ENCODE measurements around the gene USP6NL.

The USP6NL gene

DNA sequence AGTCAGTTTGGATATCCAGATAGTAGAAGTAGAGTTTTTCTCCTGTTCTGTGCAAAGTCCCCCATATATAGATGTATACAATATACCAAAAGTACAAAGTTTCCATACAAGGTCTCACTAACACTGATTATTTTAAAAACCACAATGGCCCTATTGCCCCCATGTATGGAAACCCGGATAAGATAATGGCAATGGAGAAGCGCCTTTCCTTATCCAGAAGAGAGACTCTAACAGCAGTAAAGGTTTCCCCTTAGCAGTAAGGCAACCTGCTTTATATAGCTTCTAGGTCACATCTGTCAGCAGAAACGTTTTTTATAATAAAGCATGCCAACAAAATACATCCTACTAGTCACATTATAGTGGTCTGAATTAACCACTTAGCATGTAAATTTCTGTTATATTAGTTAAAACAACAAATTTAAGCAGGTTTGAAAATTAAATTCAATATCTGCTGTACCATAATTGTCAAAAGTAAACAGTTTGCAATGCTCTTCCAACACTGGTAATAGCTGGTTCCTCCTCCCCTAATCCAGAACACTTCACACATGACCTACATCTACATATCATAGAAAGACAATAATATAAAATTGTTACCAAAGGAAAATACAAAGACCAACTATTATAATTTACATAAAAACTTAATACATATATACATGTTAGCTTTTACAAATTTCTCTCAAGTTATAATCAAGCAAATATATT is 22.4 kb downstream of the USP6NL start:
- DNase-seq, result no peak

GRCh38 chr10:11587722-11588259 is 23.7 kb downstream of the USP6NL start:
- no peak for DNase-seq

- DNase-seq, result no peak
Observed at GRCh38 chr10:11586170-11586569, 25.3 kb downstream of the USP6NL start.

DNA sequence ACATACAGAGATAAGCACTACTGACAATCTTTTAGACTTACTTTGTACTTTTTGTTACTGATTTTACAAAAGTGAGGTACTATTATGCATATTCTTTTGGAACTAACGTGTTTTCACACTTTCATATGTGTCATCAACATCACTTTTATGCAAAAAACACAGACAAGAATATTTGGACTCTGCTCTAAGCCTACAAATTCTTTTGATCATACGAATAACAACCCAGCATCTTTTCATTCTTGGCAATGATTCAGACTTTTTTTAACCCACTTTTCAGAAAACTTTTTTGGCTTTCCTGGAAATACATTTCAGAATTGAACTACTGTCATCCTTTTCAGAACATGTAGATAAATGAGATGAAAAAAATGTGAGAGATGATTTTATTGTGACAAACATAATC is 30.2 kb downstream of the USP6NL start:
- DNase-seq, result no peak

DNA sequence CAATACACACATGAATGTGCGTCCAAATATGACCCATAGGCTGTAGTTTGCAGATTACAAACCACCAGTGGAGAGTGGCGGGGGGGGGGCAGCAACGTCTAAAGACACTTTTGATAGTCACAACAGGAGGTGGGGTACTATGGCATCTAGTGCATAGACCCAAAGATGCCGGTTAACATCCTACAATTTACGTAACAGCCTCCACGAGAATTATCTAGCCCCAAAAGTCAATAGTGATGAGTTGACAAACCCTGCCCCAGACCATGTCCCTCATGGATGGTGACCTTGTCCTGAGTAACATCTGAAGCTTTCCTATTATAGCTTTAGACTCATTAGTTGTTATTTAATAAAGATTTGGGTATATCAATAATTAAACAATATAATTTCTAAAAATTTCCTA is 31.6 kb downstream of the USP6NL start:
- DNase-seq, result no peak

DNA sequence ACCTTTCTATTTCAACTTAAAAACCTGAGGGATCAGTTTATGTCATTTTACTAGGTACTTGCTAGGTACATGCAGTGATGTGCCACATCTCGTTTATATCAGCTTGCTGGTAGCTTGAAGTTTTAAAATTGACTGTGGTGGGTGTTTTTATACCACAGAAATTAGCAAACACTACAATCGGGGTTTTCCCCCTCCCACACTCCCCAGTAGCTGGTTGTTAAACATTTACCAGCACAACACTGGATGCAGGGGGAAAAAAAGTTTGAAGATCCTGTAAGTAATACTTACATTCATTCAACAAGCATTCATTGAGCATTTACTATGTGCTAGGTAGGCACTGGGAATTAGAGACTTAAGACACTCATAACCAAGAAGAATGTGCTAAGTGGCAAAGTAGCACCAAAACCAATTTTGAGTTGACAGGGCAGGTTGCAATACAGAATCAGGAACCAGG is 32.6 kb downstream of the USP6NL start:
- DNase-seq, result no peak

DNA sequence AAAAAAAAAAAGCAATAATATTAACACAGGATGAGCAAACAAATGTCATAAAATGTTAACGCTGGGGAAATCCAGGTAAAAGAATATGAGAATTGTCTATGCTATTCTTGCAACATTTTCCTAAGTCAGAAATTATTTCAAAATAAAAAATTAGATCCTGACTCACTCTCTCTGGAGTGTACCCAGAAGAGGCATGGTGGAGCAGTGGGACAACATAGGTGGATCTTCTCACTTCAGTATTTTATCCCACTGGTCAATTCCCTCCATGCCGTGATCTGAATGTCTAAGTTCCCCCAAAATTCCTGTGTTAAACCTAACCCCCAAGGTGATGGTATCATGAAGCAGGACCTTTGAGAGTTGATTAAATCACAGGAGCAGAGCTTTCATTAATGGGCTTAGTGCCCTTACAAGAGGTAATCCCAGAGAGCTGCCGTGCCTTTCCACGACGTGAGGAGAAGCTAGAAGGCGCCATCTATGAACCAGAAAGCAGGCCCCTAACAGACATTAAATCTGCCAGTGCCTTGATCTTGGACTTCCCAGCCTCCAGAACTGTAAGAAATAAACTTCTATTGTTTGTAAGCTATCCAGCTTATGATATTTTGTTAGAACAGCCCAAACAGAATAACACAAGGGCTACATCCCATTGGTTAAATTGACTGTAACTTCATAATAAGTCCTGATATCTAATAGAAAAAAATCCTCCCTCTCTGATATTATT is 35.2 kb downstream of the USP6NL start:
- no peak for DNase-seq

- DNase-seq, result peak; percentile 40
Observed at GRCh38 chr10:11573497-11573896, 38.0 kb downstream of the USP6NL start.

DNA sequence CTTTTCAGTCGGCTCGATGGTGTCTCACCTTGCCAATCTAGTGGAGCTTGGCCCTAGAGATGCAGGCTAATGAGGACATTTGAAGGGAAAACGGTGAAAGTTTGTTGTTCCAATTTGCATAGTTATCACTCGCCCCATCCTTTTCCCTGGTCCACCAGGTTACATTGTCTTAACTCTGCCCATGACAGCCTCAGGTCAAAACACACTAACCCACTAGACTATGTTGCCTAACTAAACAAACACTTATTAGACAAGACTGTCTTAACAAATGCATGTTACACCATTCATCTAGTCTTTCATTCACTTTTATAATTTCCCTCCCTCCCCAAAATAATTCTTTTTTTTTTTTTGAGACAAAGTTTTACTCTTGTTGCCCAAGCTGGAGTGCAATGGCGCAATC is 40.7 kb downstream of the USP6NL start:
- DNase-seq, result no peak

- DNase-seq, result no peak
Observed at GRCh38 chr10:11569471-11569870, 42.0 kb downstream of the USP6NL start.

DNA sequence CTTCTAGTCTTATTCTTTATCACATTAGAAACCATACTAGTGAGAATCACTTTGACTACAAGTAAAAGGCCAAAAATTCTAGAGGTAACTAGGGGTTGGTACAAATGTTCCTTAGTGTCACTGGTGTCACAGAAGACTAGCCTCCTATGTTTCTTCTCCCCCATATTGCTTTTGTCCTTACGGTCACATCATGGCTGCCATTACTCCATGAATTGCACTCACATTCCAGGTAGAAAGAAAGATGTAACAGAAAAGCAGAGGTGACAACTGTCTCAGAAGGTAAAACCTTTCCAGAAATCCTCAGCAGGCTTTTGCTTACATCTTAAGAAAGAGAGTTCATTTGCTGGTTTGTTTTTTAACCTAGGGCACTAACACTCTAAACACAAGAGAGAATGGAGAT is 42.9 kb downstream of the USP6NL start:
- no peak for DNase-seq

- DNase-seq, result no peak
Observed at GRCh38 chr10:11564741-11565140, 46.7 kb downstream of the USP6NL start.

DNA sequence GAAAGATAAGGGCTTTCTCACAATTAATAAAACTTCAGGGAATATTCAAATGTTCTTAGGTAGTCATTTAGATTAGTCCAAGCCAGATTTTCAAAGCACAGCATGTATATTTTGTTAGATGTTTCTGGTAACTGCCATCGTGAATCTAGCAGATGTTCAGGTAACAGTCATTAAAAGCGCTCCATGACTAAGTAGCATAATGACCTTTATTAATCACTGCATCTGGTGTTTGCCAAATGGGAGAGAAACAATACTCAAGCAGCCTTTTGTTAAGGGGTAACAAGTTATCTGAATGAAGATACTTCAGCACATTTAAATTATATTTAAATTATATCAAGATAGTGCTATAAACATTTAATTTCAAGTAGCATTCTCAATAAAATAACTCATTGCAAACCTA is 47.5 kb downstream of the USP6NL start:
- no peak for DNase-seq

GRCh38 chr10:11562888-11563287 is 48.6 kb downstream of the USP6NL start:
- no peak for DNase-seq

DNA sequence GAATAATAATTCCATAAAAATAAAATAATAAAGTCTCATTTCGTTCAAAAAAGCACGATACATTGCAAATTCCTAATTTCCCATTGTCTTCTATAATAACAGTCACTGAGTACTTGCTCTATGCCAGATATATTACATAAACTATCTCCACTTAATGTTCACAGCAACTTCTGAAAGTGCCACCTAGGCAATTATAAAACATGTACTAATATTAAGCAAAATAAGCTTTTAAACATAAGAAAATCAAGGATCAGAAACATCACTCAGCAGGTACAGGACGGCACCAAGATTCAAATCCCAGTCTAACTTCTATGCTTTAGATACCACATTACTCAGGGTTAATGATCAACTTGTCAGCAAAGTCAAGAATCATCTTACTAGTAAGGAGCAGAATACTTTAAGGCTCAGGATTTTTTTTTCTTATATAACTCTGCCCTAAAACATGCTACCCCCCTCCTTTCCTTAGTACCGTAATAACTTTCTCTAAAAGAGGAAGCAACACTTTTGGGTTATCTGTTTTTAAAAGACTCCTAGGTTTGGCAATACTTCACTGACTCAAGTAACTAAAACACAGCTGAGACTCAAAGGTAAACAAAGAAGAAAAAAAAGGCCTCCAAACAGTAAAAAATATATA is 51.3 kb downstream of the USP6NL start:
- DNase-seq, result peak; percentile 62

- DNase-seq, result no peak
Observed at GRCh38 chr10:11557967-11558366, 53.5 kb downstream of the USP6NL start.

GRCh38 chr10:11557513-11557912 is 53.9 kb downstream of the USP6NL start:
- no peak for DNase-seq

- no peak for DNase-seq
Observed at GRCh38 chr10:11555556-11555955, 55.9 kb downstream of the USP6NL start.

DNA sequence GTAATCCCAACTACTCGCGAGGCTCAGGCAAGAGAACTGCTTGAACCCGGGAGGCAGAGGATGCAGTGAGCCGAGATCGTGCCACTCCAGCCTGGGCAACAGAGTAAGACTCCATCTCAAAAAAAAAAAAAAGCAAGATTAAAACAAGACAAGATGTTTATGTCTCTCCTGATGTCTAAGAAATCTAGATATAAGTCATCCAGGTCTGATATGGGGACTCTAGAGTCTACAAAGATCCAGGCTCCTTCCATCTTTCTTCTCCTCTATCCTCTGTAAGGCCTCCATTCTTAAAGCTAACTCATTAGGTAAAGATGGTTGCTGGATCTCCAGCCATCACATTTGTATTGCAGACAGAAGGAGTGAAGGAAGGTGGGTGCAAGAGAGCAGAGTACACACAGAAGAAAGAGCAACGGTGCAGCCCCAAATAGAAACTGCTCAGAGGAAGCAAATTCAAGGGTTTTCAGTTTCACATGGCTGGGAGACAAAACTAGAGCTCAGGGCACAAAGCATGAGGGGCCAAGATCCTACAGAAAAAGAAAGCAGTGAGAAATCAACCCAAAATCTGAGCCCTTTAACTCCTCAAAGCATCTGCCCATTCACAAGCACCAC is 57.6 kb downstream of the USP6NL start:
- no peak for DNase-seq

DNA sequence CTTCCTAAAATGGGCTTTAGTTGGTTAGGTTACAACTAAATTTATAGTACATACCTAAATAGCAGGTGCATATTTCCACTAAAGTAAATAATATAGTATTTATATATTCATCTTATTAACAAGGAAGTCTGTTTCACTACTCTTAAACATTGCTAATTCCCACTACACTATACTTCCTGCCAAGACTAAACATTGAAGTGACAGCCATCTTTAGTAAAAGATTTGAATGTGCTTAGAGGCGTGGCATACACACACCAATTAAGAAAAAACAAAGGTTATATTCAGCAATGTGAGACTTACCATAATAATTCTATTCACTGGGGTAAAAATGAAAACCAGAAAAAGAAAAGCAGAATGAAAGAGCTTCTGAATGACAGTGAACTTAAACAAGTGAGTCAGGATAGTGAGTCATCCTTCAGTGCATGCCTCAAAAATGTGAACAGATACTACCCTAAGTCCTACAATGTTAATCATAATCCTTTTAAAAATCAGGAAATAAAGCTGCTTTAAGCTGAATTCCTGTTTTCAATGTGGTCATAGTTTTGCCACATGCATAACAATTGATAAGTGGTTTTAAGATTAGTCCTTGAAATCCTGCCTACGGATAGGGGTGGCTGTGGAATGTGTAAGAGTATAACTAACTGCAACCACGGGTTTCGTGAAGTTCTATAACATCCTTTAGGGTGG is 59.4 kb downstream of the USP6NL start:
- DNase-seq, result no peak

GRCh38 chr10:11551104-11551503 is 60.3 kb downstream of the USP6NL start:
- DNase-seq, result no peak

DNA sequence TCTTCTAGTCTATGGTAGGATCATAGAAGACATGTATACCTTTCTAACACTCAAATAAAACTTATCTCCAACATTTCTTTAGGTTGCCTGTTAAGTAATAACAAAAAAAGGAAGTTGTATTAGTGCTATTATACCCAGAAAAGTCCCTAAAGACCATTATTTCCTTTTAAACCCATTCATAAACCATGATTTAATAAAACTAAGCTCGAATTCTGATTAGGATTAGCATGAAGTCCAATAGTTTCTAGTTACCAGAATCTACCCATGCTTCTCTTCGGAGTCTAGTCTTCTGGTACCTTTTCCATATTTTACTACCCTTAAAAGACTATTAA is 62.7 kb downstream of the USP6NL start:
- DNase-seq, result no peak
